KOPT-K1 (cell line): ENCODE data around the gene NBEA.

ENCODE experiments used
- H3K27ac ChIP-seq: fragments of 200-600 bp; sonication (generic); 2 replicates; pipeline ENCODE4 v1.5.1; 2016; ENCODE audit warnings: antibody characterized with exemption, mild to moderate bottlenecking, low read depth, low read length; ENCODE audit not compliant: poor library complexity, severe bottlenecking
- H3K36me3 ChIP-seq: fragments of 200-600 bp; sonication (generic); 2 replicates; pipeline ENCODE4 v1.5.1; 2017; ENCODE audit warnings: antibody characterized with exemption, mild to moderate bottlenecking, low read length, moderate library complexity; ENCODE audit not compliant: insufficient read depth
- H3K9me3 ChIP-seq: fragments of 200-600 bp; sonication (generic); 2 replicates; pipeline ENCODE4 v1.5.1; 2017; ENCODE audit warnings: antibody characterized with exemption, low read length, mild to moderate bottlenecking; ENCODE audit not compliant: insufficient read depth, poor library complexity, severe bottlenecking

The NBEA gene

DNA sequence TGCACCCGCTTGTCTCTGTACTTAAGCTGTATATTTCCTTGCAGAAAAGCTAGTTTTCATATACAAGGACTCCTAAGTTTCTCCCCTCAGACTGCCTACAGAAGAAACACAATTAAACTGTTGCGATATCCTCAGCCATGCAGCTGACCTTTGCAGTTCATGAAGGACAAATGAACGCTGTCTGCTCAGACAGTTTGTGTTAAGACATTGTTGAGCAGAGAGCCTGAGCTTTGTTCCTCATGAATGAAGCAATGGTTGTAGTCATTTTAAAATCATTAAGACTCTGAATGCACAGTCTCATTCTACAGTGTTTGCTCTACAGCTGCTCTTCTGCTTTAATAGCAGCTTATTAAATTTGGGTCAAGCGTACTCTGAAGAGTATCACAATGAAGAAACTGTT lies 557.6 kb downstream of the NBEA start:
- no peak overlapping the region for H3K27ac ChIP-seq
- H3K36me3 ChIP-seq: no peaks in the 10 kb centered on the region
- H3K9me3 ChIP-seq: no peaks in the 10 kb centered on the region

DNA sequence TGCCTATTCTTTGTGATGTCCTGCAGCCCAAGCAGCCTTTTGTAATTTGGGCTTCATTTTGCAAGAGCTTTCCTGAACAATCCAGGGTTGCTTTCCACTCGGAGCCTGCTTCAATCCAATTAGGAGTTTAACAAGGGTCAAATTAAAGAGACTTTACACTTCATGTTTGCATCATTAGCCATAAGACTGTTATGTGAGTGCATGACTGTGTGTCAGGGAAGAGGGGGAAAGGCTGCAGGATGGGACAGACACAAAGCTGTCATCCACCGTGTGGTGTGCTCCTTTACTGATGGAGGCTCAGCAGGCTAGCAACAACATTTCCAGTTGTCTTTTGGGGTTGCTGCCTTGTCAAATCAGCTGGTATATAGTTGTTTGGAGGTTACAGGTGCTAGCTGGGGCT lies 558.1 kb downstream of the NBEA start:
- Histone ChIP-seq H3K9me3 (no peaks in the 10 kb centered on the region), H3K27ac (no peak overlapping the region), H3K36me3 (no peaks in the 10 kb centered on the region)

GRCh38 chr13:35501661-35502235 lies 559.7 kb downstream of the NBEA start:
- H3K36me3 ChIP-seq: no peaks in the 10 kb centered on the region
- no peak overlapping the region for H3K27ac ChIP-seq
- H3K9me3 ChIP-seq: no peaks in the 10 kb centered on the region

DNA sequence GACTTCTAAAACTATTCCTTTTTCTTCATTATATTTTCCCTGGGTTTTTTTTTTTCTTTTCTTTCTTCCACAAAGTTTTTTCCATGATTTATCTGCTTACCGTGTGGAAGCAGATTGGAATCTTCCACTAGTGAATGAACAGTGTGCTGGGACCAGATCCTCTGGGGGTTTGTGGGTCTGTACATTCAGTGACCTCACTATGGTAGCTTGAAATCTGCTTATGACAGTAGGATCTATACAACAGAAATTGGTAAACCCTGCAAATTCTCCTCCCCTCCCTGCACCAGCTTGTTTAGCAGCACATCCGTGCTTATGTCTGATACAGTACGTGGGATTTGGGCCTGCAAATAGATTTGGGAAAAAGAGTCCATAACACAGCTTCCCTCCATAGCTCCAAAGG lies 560.4 kb downstream of the NBEA start:
- H3K9me3 ChIP-seq: no peaks in the 10 kb centered on the region
- no peaks in the 10 kb centered on the region for H3K36me3 ChIP-seq
- H3K27ac ChIP-seq: no peak overlapping the region

- Histone ChIP-seq H3K9me3 (no peaks in the 10 kb centered on the region), H3K36me3 (no peaks in the 10 kb centered on the region), H3K27ac (no peak overlapping the region)
These were observed 570.3 kb downstream of the NBEA start for GRCh38 chr13:35512271-35512920.

DNA sequence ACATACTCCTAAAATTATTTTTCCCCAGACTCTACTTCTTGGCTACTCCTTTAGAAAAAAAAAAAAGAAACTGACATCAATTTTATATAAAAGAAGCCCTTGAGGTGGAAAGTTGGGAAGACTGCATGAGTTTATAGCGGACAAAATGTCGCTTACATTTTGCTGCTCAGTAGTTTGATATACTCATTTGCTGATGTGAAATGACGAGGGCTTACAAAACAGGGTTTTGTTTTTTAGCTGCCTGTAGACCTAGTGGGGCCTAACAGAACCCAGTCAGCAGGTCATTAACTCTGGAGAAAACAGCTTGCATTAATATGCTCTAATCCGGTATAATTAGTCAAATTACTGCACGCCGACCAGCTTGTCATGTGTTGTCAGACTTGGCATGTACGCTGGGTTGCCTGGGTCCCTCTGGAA lies 572.0 kb downstream of the NBEA start:
- Histone ChIP-seq H3K36me3 (no peaks in the 10 kb centered on the region), H3K27ac (no peak overlapping the region), H3K9me3 (no peaks in the 10 kb centered on the region)

GRCh38 chr13:35514801-35515502 lies 572.9 kb downstream of the NBEA start:
- Histone ChIP-seq H3K9me3 (no peaks in the 10 kb centered on the region), H3K27ac (no peak overlapping the region), H3K36me3 (no peaks in the 10 kb centered on the region)

GRCh38 chr13:35518337-35518946 lies 576.4 kb downstream of the NBEA start:
- Histone ChIP-seq H3K27ac (no peak overlapping the region), H3K9me3 (no peaks in the 10 kb centered on the region), H3K36me3 (no peaks in the 10 kb centered on the region)

- no peaks in the 10 kb centered on the region for H3K36me3 ChIP-seq
- no peaks in the 10 kb centered on the region for H3K9me3 ChIP-seq
- H3K27ac ChIP-seq: no peak overlapping the region
These were observed 582.1 kb downstream of the NBEA start for GRCh38 chr13:35524171-35524570.

- no peak overlapping the region for H3K27ac ChIP-seq
- H3K36me3 ChIP-seq: no peaks in the 10 kb centered on the region
- no peaks in the 10 kb centered on the region for H3K9me3 ChIP-seq
These were observed 584.5 kb downstream of the NBEA start for GRCh38 chr13:35526577-35526976.

GRCh38 chr13:35527451-35527850 lies 585.4 kb downstream of the NBEA start:
- H3K36me3 ChIP-seq: no peaks in the 10 kb centered on the region
- H3K9me3 ChIP-seq: no peaks in the 10 kb centered on the region
- no peak overlapping the region for H3K27ac ChIP-seq

- no peaks in the 10 kb centered on the region for H3K36me3 ChIP-seq
- H3K27ac ChIP-seq: no peak overlapping the region
- H3K9me3 ChIP-seq: no peaks in the 10 kb centered on the region
These were observed 588.1 kb downstream of the NBEA start for GRCh38 chr13:35530147-35530546.

DNA sequence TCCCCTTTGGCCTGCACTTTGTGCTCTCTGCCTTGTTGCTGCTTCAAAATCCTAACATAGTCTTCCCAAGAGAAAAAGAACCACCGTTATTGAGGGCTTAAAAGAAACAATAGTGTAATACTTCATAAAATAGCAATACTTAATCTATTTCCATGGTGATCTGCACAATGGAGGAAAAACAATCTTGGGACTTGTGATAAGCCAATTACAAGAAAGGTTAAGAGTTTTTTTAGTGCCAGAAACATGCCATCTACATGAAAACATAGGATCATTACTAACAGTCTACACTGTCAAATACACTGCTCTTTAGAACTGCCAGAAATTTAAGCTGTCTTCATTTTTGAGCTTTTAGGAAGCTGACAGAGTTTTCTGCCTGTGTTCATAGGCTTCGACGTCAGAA lies 588.5 kb downstream of the NBEA start:
- H3K36me3 ChIP-seq: no peaks in the 10 kb centered on the region
- H3K27ac ChIP-seq: no peak overlapping the region
- H3K9me3 ChIP-seq: no peaks in the 10 kb centered on the region

DNA sequence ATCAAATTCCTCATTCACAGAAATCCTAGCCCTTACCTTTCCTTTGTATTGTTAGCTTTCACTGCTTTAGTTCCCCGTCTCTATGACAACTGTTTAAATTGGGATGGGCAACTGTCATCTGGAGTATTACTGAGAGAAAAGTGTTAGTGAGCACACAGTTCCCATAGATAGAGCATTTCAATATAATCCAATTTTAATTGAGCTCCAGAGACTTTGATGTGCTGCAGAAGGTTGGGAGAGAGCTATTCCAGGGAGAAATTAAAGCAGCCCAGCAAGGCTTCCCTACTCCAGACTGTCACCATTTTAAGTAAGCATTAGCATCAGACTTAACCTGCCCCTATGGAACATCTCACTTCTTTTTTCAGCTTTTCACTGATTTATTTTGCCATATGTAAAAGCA lies 589.5 kb downstream of the NBEA start:
- Histone ChIP-seq H3K36me3 (no peaks in the 10 kb centered on the region), H3K9me3 (no peaks in the 10 kb centered on the region), H3K27ac (no peak overlapping the region)

DNA sequence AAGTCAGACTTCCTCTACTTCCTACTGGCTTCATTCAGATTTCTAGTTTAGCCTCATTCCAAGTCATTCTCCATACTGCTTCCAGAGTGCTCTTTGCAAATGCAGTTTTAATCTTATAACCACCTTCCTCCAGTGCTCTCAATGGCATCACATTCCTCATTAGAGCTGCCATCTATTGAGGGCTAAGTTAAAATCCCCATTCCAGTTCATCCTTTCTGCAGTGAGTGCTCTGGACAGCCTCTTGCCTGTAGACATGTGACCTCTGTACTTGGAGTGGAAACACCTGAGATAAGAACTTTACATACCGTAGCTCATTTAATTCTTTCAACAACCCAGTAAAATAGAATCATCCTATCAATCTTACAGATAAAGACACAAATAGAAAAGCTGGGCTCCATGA lies 592.3 kb downstream of the NBEA start:
- H3K27ac ChIP-seq: no peak overlapping the region
- H3K36me3 ChIP-seq: no peaks in the 10 kb centered on the region

More for the DNA sequence above, 592.3 kb downstream of the NBEA start:
- no peaks in the 10 kb centered on the region for H3K9me3 ChIP-seq
